Stimulated activated CD4-positive, alpha-beta T cell treated with anti-CD3 and anti-CD28 coated beads, Interleukin-15, amount 100 ng/mL, for 48 hours (primary cell): ENCODE data around the gene KLK11.

ENCODE experiments used
- DNase-seq, 2 donors: peaks; one replicate each; pipeline ENCODE4 v3.0.0-alpha.2; 2020; ENCODE audit warnings: low read depth in 2 of 2

KLK11 gene, protein sequence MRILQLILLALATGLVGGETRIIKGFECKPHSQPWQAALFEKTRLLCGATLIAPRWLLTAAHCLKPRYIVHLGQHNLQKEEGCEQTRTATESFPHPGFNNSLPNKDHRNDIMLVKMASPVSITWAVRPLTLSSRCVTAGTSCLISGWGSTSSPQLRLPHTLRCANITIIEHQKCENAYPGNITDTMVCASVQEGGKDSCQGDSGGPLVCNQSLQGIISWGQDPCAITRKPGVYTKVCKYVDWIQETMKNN

DNA sequence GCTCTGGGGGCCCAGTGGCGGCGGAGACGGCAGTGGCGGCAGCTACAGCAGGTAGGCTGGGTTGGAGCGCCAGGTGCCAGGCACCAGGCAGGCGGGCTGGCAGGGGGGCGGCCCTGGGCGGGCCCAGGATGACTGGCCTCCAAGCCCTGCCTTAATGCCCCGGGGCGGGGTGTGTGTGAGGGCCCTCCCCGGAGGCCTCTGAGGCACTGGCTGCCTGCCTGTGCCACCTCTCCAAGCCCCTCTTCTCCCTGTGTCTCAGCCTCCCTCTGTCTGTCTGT, at the start of gene KLK11:
KLK11 (minus strand) TSS at position 63 of the 278 bp plus-strand sequence. CDS start 985 bp downstream, outside the sequence.
- no peak for DNase-seq

DNA sequence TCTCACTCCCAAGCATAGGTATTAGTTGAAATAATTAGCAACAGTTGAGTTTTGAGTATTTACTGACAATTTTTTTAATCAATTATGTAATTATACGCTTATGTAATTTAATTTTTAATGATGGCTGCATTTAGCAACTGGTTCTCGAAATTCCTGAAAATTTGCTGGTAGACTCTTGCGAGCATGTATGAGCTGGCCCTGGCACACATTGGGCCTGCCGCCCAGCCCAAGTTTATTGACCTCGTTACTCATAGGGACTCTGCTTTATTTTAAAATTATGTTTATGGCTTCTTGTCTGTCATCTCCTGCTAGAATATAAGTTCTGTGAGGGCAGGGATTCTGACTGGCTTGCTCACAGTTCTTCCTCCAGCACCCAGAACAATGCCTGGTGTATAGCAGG, 49.6 kb upstream of the KLK11 start:
- no peak for DNase-seq

DNA sequence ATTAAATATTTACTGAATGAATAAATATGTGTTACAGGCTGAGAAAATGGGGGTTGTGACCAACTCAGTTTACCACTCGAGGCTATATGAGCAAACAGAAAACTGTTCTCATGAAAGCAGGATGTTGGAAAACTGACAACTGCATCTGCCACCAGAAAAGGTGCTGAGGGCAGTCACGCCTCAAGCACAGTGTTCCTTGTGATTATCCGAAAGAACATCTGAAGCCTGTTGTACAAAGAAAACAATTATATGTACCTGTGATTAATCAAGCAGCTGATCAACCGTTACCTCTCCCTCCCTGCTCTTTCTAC, 44.6 kb upstream of the KLK11 start:
- DNase-seq = no peak

DNA sequence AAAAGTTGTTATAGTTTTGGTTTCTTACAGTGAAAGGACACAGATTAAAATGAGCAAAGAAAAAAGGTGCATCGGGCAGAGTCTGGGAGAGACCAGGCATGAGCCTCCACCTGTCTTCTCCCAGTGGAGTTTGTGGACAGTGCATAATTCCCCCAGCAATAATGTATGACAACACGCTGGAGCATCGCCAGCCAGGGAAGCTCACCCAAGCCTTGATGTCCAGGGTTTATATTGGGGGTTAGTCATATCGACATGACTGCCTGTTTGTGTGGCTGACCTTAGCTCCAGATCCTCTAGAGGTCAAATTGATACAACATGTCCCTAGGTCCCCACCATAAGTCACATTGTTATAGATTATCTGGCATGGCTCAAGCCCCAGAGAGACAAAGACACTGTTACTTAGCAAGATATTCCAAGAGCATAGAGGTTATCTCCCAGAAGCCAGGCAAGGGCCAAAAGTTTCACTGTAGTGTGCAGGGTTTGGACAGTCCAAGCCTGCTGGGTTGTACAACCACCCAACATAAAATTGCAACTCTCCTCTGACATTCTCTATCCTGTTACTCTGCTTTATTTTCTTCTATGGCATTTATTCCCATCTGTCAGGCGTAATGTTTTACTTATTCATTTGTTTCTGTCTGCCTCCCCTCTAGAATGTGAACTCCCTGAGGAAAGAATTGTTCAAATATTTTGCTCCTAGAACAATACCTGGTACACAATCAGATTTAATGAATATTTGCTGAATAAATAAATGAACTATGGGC, 44.1 kb upstream of the KLK11 start:
- DNase-seq = no peak

DNA sequence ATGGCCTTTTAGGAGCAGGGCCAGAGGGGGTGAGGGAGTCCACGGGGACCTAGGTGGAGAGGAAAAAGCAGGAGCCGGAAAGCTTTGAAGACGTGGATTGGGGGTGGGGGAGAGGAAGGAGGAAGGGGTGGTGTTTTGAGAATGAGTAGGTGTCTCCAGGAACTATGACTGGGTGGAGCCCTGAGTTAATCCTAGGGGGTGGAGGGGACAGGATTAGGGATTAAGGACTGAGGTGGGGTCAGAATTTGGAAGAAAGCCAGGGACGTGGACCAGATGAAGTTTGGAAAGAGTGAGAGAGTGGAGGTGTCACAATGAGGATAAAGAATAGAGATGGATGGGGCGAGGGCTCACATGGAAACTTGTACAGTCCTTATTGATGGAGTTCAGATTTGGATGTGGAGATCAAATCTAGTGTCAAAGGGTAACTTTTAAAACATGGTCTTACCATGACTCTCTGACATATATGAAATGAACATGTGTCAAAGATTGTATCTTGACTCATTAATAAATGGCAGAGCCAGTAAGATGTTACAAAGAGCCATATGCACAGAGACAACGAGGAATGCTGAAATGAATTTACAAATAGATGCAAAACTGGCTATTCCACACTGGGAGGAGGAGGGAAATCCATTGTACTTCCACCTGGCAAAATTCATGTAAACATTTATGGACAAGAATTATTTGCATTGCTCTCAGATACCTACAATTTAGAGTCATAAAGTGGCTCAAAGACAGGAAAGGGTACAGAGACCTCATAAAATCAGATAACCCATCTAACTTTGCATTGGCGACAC, 40.2 kb upstream of the KLK11 start:
- DNase-seq = no peak

DNA sequence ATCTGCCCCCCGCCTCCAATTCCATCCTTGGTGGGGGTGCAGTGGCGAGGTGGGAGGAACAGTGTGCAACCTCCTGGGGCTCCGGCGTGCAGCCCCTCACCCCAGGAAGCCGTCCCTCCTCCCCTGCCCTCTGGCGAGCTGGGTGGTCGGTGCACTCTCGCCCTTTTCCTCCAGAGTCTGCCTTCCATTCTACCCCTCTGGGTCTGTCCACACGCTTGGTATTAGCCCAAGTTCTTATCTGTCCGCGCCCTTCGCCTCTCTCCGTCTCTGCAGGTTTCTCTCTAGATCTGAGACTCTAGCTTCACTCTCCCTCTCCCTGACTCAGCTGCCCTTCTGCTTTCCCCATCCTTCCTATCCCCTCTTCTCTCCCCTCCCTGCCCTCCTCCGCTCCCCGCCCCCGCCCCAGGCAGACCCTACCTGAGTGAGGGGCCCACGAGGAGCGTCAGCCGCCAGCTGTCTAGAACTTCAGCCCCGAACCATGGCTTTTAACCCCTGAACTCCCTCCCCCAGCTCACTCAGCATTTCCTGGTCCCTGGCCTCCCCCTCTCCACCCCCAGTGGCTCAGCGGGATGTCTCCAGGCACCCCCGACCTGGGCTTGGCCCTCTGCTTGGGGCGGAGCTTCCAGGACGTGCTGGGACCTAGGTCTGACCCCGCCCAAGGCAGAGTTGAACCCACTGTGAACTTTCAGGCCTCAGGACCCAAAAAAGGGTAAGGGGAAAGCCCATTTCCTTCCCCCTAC, 39.0 kb upstream of the KLK11 start:
- DNase-seq = no peak

DNA sequence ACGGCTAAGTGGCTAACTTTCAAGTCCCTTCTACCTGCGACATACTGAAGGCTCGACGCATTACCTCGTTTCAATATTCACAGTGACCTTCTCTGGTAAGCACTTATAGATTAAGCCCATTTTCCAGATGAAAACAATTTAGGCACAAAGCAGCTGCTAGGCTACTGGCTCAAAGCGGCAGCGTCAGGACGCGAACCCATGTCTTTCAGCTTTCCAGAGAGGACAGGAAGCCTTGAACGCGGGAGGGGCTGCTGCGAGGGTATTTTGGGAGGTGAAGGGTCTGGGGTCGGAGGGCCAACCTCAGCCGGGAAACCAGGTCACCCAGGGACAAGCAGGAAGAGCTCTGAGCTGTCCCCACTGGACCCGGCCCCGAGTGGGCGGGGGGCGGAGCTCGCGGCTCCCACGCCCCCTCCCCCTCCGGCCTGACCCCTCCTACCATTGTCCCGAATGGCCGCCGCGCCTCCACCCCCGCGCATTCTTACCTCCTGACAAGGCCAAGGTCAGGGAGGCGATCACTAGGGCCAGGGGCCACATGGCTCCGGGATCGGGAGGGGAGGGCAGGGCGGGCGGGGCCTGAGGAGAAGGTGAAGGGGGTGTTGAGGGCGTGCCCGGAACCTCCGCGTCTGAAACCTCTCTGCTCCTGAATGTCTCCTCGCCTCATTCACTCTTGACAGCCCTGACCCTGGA, 38.3 kb upstream of the KLK11 start, which contains the start of gene KLK13:
KLK13 (minus strand) TSS at position 559 of the 687 bp plus-strand sequence; CDS start at position 534, 25 bp downstream.
- DNase-seq = no peak

DNA sequence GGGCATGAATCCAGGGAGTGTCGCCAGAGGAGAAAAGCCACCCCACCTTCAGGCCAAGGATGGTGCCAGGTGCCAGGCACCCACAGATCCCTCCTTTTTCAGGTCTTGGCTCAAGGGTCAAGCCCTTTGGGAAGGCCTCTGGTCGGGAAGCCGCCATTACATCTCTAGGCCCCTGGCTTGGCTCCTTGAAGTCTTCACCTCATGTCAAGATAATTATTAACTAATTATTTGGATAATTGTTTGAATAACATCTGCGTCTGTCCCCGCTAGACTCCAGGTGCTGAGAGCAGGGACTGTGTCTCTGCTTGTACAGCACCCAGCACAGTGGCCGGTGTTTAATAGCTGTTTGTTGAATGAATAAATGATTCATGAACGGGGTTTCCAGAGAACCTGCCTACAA, 37.2 kb upstream of the KLK11 start:
- DNase-seq = no peak

DNA sequence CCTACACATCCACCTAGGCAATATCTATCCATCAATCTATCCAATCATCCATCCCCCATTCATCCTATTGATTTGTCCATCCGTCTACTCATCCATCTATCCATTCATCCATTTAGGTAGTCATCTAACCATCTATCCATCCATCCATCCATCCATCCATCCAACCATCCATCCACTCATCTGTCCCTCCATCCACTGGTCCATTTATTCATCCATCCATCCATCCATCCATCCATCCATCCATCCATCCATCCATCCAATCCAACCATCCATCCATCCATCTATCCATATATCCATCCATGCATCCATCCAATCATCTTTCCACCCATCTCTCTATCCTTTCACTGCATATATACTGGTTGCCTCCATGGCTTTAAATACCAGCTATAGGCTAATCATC, 34.6 kb upstream of the KLK11 start:
- no peak for DNase-seq

DNA sequence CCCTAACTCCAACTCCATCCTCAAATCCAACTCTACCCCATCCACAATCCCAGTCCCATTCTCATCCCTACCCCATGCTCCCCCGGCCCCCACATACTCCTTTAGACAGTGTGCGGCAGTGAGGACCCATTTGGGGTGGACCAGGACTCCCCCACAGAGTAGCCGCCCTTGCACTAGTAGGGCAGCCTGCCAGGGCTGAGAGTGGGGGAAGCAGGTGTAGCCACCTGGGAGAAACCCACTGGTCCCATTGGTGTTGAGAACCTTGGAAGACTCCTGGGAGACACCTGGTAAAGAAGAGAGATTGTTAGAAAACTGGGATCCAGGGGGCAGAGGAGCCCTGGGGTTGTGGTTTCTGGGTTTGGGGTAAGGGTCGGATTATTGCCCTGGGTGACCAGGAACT, 33.9 kb upstream of the KLK11 start:
- DNase-seq = no peak

DNA sequence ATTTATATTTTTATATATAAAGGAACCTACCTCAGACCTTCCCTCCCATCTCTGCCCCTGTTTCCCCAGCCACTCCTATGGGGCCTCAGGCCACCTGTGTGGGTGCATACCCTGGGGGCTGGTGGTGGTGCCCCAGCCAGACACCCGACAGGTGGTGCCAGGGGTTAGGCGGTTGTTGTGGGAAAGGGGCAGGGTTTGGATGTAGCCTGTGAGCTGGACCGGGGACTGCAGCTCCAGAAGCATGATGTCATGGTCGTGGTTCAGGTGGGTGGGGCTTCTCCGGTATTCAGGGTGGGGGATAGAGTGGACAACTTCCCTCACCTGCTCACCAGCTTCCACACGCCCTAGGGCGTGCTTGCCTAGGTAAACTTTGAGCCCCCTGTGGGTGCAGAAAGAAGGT, 33.3 kb upstream of the KLK11 start:
- no peak for DNase-seq

DNA sequence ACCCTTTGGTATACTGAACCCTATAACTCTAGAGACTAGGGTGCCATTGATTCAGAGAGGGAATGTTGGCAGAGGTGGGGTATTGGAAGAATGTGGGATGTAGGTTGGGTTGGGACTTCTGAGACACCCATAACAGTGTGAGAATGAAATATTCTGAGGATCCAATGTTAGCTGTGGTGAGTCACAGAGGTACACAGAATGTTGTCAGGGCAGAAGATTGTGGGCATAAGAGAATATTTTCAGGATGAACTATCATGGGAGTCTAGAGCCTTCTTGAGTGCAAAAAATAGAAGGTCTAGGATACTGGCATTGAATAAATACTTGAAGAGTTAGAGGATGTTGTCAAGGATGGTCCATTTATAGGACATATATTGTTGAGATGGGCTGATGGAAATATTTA, 29.4 kb upstream of the KLK11 start:
- DNase-seq = no peak

DNA sequence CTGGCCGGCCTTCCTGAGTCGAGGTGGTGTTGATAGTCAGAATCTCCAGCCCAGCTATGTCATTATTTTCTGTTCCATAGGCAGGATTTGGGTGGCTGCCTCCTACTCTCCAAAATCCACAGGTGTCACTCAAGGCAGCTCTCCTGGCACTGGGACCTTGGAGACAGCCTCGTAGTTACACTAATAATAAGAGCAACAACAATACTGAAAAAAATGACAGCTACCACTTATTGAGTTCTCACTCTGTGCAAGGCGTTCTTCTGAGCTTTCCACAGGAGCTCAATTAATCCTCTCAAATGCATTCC, 20.6 kb upstream of the KLK11 start:
- DNase-seq = no peak

DNA sequence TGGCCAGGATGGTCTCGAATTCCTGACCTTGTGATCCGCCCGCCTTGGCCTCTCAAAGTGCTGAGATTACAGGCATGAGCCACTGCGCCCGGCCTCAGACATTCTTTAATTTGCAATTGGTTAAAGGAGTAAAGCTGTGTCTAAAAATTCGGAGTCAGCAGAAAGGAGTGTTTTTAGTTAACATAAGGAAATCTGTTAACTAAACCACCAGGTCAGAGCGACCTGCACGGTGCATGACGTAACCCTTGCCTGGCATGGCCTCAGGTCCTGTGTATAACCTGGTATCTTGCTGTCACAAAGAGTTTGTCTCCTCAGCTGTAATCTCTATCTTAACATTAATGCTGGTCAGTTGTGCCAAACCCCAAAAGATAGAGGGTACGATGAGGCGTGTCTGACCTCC, 17.9 kb upstream of the KLK11 start:
- DNase-seq = no peak

DNA sequence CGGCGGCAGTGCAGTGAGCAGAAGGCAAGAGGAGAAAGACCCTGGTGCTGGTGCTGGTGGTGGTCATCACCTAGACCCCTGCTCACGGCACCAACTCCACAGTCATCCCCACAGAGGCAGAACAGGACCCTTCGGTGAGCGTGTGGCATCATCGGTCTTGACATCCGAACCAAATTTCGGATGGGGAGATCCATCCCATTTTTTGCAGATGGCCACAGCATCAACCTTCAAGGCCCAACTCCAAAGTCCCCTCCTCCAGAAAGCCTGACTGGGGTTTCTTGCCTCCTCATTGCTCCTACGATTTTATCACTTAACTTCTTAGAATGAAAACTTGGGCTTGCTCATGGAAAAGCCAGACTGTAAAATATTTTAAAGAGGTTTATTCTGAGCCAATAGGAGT, 17.1 kb upstream of the KLK11 start:
- no peak for DNase-seq

DNA sequence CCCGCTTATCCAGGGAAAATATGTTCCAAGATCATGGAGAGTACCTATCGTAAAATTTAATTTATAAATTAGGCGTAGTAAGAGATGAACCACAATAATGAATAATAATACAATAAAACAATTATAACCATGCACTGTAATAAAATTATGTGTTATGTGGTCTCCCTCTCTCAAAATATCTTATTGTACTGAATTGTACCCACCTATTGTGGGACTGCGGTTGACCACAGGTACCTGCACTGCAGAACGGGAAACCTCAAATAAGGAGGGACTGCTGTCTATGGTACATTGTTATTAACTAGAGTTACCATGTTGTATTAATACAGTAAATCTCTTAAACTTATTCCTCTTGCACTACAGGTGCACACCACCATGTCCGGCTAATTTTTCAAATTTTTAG, 13.7 kb upstream of the KLK11 start:
- no peak for DNase-seq

DNA sequence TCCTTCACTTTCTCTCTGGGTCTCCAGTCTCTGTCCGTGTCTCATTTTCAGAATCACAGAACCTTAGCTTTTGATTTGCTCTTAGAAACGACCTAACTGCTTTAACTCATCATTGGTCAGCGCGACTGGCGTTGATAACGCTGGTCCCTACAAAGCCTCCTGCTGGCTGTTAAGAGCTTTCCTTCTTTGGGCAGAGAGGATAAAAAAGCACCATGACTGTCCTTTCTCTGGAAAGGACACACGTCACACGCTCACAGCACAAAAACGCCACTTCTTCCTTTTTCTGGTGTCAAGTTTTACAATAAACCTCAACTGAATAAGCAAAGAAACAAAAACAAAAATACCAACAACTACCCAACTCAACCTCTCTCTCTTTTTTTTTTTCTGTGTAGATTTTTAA, 10.1 kb upstream of the KLK11 start:
- no peak for DNase-seq

DNA sequence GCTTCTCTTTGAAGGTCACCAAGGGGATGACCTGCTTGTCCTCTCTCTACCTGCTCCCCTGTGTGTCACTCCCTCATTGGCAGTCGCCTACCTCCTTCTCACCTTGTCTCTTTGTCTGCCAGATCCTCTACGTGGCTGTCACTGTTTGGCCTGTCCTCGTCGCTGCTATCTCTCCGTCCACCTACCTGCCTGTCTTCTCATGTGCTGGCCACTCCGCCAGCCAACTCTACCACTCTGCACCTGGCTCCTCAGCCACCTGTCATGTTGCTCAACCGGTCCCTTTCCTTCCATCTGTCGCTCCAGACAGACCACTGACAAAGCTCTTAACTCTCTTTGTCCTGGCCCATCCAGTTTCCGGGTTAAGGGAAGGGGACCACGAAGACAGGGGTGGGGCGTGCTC, 8.3 kb upstream of the KLK11 start, which contains the start of gene KLK12:
KLK12 (minus strand) TSS at position 299 of the 400 bp plus-strand sequence. CDS start 381 bp downstream, outside the sequence.
- DNase-seq = no peak

DNA sequence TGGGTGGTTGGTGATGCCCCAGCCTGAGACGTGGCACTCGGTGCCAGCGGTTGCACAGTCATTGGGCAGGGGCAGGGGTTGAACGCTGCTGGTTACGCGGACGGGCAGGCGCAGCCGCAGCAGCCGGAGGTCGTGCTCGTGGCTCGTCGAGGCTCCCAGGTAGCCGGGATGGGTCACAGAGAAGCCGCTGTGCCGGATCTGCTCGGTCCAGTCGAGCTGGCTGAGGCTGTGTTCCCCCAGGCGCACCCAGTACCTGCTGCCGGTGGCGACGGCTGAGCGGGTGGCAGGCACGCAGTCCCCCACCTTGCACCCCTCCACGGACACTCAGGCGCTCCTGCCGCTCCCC, 5.4 kb upstream of the KLK11 start:
- no peak for DNase-seq

DNA sequence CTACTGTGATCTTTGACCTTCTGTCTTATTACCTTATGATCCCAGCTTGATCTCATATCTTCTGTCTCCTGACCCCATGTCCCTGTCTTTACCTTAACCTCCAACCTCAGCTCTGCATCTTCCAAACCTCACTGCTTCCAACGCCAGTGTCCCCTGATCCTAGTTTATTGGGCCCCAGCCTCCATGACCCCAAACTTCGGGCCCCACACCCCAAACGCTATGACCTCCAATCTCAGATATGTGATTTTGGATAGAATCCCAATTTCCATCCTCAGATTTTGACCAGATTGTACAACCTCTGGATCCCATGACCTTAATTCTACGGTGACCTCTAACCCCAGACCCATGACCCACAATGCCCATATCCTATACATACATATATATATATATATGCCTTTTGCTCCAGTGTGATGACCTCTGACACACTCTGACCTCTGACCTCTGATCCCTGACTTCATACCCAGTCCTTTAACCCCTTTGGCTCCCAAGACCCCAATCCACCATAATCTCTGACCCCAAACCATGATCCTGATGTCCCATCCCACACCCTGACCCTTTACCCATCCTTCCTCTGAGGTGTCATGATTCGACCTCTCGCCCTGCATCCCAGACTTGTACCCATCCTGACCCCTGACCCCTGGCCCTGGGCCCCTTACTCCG, 4.9 kb upstream of the KLK11 start:
- DNase-seq = no peak

DNA sequence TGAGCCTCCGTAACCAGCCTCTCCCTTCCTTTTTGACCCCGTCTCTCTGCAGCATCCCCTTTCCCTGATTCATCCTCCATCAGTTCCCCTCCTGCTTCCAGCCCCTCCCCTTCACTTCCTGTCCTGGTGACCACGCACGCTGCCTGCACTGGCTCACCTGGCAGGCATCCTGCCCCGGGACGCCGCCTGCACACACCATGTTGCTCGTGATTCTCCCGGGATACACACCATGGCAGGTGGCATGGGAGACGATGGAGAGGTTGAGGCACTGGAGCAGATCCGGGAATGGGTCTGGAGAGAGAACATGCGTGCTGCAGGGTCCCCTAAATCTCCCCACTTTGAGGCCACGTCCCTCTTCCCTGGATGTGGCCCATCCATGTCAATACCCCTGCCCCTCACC, 4.2 kb upstream of the KLK11 start:
- DNase-seq = no peak
